Measurements from ENCODE around the gene SPI1.

The SPI1 gene

DNA sequence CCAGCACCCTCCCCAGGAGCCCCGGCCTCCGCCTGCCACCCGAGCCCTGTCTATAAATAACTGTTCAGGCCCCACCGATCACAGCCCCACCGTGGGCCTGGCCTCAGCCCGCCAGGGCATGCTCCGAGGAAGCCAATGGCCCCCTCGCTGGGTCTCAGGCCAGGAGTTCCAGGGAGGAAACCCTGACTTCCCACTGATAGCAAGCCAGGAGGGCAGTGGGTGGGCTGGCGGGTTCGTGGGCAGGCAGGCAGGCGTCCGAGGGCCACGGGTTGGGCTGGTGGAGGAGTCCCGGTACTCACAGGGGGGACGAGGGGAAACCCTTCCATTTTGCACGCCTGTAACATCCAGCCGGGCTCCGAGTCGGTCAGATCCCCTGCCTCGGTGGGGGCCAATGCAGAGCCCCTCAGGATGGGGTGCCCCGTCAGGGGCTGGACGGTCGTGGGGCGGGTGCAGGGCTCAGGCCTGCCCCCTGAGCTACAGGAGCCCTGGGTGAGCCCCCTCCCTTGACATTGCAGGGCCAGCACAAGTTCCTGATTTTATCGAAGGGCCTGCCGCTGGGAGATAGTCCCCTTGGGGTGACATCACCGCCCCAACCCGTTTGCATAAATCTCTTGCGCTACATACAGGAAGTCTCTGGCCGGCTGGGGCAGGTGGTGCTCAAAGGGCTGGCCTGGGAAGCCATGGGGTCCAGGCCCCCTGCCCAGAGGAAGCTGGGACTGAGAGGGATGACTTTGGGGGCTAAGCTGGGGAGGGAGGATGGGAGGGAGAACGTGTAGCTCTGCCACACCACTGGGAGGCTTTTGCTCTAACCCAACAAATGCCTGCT, at the start of gene SPI1:
TSS of gene SPI1 (minus strand) at position 538 of the 826 bp plus-strand sequence. CDS start at position 344, 194 bp downstream.
- TF ChIP-seq, protein P1, sequence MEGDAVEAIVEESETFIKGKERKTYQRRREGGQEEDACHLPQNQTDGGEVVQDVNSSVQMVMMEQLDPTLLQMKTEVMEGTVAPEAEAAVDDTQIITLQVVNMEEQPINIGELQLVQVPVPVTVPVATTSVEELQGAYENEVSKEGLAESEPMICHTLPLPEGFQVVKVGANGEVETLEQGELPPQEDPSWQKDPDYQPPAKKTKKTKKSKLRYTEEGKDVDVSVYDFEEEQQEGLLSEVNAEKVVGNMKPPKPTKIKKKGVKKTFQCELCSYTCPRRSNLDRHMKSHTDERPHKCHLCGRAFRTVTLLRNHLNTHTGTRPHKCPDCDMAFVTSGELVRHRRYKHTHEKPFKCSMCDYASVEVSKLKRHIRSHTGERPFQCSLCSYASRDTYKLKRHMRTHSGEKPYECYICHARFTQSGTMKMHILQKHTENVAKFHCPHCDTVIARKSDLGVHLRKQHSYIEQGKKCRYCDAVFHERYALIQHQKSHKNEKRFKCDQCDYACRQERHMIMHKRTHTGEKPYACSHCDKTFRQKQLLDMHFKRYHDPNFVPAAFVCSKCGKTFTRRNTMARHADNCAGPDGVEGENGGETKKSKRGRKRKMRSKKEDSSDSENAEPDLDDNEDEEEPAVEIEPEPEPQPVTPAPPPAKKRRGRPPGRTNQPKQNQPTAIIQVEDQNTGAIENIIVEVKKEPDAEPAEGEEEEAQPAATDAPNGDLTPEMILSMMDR (IDR thresholded peaks at IDR 0.05; ENCODE audit: borderline replicate concordance, insufficient read depth, low read depth, low read length): no peak
- H3K4me3 ChIP-seq (ENCODE audit: low read depth, low read length): peak within 1 kb of the TSS; percentile 92

- TF ChIP-seq, protein P1 (IDR thresholded peaks at IDR 0.05; ENCODE audit: borderline replicate concordance, insufficient read depth, low read depth, low read length): no peak
- H3K4me3 ChIP-seq (ENCODE audit: low read depth, low read length): peak within 1 kb of the TSS; percentile 61
Observed at GRCh38 chr11:47426062-47426956, 48.0 kb upstream of the SPI1 start, which contains the start of gene PSMC3. PSMC3 (minus strand) TSS chr11:47426439; CDS start chr11:47426279, 160 bp downstream.

DNA sequence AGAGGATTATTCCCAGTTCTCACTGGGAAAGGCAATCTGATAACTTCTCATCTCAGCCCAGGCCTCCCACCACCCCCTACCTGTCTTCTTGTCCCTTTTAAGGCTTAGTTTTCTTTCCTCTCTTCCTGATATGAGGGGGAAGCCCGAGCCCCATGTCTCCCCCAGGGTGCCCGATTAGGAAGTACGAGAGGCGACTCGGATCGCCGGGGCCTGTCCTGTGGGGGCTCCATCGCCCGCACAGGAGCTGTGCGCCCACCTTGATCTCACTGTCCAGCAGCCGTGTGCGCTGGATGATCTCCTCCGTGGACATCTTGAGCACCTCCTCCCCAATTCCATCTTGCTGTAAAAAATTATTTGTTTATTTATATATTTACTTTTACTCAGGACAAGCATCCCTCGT, 47.3 kb upstream of the SPI1 start:
- H3K4me3 ChIP-seq (ENCODE audit: low read depth, low read length): peak overlapping the region; percentile 61
- TF ChIP-seq, protein P1 (IDR thresholded peaks at IDR 0.05; ENCODE audit: borderline replicate concordance, insufficient read depth, low read depth, low read length): no peak

- no peak overlapping the region for H3K4me3 ChIP-seq (ENCODE audit: low read depth, low read length)
- TF ChIP-seq, protein P1 (IDR thresholded peaks at IDR 0.05; ENCODE audit: borderline replicate concordance, insufficient read depth, low read depth, low read length): no peak
Observed at GRCh38 chr11:47418454-47419259, 40.3 kb upstream of the SPI1 start.

DNA sequence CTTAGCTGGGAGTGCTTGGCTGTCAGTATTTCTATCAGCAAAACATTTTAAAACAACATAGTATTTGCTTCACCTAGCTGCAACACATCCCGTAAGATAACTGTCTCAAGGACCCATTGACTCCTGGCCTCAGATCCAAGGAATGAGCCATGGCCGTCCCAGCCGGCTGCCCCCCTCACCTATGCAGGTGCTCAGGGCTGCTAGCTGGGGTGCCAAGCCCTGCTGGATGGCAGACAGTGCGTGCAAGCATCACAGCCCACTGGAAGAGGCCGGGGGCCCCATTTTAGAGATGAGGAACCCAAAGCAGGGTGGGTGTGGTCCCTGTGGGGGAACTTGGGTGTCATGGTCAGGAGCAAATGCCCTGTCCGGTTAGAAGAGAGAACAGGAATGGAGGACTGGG, 39.4 kb upstream of the SPI1 start:
- H3K4me3 ChIP-seq (ENCODE audit: low read depth, low read length): no peak overlapping the region
- TF ChIP-seq, protein P1 (IDR thresholded peaks at IDR 0.05; ENCODE audit: borderline replicate concordance, insufficient read depth, low read depth, low read length): no peak

GRCh38 chr11:47415949-47416472, 37.7 kb upstream of the SPI1 start:
- H3K4me3 ChIP-seq (ENCODE audit: low read depth, low read length): no peak overlapping the region
- TF ChIP-seq, protein P1 (IDR thresholded peaks at IDR 0.05; ENCODE audit: borderline replicate concordance, insufficient read depth, low read depth, low read length): no peak

Measured in GM12875 (cell line).